Medulla oblongata (tissue), 1 donor: ENCODE measurements around the gene AVPR1A.
"Not testable (repeated sequence)": the region's sequence is repeated elsewhere in the genome, so short reads cannot be mapped to it uniquely, and the experiment has no call there.

Experiments used
- DNase-seq: peaks from one replicate; pipeline ENCODE4 v3.0.0-alpha.2; 2015; ENCODE audit errors: extremely low spot score

Gene AVPR1A

DNA sequence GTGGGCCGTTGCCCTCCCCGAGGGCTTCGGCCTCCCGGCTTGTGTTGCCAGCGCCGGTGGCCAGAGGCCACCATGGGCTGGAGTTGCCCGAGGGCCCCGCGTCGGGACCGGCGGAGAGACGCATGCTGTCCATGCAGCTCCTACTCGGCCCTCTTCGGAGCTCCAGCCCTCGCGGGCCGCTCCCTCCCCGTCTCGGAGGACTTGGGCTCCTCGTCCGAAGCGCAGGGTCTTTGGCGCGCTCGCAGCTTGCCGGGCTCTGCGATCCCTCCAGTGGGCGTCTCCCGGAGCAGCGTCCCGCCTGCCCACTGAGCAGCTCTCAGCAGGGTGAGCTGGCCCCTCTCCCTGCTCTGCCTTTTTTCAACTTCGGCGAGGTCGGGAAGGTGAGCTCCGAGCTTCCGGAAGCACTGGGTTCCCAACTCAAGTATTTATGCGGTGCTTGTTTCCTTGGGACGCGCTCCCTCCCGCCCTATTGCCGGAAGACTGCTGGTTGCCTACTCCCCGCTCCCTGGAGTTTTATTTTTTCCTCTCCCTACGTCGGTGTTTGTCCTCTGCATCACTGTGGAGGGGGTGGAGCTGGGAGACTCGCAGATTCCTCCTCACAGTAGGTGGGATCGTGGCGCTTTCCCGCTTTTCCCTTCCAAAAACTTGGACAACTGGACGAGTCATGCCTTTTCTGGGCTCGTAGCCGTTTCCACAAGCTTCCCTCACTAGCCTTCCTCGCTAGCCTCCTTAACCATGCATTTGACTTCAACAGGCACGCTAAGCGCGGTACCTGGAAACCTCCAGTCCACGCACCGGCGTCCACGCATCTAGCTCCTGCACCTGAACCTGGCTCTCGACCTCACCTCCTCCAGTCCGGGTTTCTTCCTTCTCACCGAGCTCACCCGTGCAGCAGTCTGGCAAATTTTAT is at the start of gene AVPR1A:
TSS of gene AVPR1A (minus strand) at position 489 of the 910 bp plus-strand sequence. CDS start at position 124, 365 bp downstream.
- no peak for DNase-seq

DNA sequence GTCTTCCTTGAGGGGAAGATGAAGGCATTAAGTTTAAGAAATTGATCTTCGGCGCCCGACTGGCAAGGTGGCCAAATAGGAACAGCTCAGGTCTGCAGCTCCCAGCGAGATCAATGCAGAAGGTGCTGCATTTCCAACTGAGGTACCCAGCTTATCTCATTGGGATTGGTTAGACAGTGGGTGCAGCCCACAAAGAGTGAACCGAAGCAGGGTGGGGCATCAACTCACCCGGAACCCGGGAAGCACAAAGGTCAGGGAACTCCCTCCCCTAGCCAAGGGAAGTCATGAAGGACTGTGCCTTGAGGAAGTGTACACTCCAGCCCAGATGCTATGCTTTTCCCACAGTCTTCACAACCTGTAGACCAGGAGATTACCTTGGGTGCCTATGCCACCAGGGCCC is 45.2 kb upstream of the AVPR1A start:
- no peak for DNase-seq

DNA sequence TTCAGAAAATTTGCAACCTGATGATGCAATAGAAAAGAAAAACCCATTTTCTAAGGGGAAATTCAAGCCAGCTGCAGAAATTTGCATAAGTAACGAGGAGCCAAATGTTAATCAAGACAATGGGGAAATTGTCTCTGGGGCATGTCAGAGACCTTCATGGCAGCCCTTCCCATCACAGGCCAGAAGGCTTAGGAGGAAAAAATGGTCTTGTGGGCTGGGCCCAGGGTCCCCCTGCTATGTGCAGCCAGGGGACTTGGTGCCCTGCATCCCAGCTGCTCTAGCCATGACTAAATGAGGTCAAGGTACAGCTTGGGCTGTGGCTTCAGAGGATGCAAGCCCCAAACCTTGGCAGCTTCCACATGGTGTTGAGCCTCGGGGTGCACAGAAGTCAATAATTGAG is 28.2 kb upstream of the AVPR1A start:
- DNase-seq: no peak

DNA sequence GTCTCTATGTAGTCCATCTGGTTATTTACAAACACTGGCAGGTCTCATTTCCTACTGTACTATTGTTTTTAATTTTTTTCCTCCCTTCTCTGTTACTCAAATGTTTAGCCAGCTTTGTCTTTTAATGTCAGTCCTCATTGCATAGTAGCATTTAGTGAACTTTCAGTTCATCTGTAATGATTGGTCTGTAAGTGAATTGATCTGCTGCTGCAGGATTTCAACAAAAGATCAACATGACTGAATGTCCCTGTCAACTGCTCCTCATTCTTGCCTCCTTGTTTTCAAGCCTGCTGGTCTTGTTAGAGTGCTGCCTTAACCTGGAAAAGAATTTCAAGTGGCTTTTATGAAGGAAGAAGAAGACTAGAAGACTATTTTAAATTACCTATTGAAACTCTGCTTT is 19.3 kb upstream of the AVPR1A start:
- no peak for DNase-seq

DNA sequence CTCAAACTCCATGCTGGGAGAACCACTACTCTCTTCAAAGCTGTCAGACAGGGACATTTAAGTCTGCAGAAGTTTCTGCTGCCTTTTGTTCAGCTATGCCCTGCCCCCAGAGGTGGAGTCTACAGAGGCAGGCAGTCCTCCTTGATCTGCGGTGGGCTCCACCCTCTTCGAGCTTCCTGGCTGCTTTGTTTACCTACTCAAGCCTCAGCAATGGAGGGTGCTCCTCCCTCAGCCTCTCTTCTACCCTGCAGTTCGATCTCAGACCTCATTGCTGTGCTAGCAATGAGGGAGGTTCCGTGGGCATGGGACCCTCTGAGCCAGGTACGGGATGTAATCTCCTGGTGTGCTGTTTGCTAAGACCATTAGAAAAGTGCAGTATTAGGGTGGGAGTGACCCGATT is 16.7 kb upstream of the AVPR1A start:
- not testable (repeated sequence) for DNase-seq

DNA sequence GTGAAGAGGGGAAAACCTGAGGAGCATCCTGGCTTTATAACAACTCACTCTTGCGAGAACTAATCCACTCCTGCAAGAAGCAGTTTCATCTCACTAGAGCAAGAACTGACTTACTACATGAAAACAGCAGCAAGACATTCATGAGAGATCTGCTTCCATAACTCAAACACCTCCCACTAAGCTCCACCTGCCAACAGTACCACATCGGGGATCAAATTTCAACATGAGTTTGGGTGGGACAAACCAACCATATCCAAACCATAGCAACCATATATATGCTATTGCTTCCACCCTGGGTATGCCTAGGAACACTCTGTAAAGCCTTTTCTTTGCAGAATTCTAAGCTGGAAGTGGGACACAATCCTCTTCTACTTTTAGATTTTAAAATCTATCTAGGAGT is 13.9 kb upstream of the AVPR1A start:
- DNase-seq: no peak

DNA sequence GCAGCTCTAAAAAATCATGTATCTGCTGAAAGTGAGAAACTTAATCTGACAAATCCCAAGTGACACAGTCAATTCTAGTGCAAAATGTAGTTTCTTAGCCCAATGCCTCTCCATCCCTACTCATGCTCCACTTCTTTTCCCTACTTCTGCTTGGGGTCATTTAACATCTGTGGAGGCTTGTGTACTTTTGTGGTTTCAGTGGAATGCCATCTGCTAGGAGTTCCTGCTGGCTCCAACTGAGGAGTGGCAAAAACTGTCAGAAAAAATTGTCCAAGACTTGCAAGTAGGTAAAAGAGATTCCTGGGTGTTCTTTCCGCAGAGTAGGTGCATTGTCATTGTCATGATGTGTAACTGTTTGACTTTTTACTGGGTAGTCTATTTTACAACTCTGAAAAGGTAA is 12.5 kb upstream of the AVPR1A start:
- no peak for DNase-seq

DNA sequence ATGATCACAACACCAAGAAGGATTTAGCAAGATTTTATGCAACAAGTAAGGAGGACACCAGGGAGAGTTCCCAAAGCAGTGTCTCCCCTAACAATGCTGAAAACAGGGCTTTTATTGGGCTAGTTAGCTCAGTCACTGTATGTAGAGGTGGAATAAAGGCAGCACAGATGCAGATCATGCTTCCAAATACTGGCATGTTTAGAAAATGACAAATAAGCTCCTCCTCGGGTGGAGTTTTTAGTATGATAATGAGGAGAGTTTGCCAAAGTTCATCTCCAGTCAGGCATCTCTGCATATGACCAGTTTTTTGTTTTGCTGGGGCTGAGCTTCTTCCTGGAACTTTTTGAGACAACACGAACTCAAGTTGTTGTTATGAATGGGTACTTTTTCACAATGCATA is 4.4 kb upstream of the AVPR1A start:
- DNase-seq: no peak

DNA sequence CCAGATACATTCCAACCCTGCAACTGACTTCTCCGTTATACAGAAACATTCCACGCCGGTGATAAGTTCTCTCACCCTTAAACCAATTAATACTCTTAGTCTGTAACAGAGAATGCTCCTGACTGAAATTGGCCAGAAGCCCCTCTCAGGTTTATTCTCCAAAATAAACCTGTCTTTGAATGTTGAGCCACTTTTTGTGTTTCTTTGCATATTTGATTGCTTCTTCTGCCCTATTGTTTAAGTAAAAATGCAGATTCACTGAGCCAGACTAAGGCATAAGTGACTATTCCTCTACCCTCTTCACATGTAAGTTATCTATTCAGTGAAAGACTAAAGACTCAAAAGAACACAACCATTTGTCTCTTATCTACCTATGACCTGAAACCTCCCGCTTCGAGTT is 3.6 kb upstream of the AVPR1A start:
- no peak for DNase-seq

DNA sequence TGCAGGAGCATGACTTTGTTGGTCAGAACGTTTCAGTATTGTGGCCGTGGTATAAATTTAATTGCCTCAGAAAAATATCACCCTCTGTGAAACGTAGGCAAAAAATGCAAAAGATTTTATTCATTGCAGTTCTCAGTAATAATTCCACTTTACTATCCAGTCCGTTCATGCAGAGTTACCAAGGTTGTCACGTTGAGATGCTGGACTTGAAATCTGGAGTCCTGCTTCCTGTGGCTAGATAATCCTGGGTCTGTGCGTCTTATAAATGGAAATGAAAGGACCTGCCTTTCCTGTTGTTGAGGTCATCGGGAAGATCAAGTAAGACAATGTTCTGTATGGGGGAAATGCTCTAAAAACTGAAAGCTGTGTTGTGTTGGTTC is 1.3 kb upstream of the AVPR1A start:
- DNase-seq: no peak

DNA sequence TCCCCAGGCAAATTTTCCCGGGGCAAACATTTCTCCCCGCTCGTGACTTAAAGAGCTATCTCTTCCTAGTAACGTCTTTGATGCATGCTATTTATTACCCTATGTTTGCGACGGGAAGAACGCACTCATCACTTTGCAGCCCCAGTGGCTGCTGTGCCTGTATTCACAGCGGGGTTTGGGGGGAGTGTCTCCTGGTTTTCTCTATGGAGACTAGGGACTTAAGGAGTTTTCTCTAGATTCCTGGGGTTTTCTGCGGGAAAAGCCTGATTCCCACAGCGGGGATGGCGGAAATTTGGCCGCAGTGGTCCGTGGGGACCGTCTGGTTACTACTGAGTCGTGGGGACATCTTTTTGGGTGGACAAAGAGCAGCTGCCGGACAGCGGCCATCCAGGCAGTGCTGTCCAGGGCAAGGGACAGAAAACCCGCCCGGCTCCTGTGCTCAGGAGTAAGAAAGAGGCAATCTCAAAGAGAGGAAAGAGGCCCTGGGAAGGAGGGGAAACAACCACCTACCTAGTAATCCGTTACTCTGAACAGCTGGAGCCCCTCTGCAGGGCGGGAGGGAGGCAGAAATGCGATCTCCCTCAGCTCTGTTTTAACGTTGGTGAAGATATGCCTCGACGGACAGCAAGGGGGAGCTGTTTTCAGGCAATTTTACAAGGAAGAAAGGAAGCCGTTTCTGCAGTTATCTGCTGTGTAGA is 771 bp upstream of the AVPR1A start:
- DNase-seq: peak; percentile 33

DNA sequence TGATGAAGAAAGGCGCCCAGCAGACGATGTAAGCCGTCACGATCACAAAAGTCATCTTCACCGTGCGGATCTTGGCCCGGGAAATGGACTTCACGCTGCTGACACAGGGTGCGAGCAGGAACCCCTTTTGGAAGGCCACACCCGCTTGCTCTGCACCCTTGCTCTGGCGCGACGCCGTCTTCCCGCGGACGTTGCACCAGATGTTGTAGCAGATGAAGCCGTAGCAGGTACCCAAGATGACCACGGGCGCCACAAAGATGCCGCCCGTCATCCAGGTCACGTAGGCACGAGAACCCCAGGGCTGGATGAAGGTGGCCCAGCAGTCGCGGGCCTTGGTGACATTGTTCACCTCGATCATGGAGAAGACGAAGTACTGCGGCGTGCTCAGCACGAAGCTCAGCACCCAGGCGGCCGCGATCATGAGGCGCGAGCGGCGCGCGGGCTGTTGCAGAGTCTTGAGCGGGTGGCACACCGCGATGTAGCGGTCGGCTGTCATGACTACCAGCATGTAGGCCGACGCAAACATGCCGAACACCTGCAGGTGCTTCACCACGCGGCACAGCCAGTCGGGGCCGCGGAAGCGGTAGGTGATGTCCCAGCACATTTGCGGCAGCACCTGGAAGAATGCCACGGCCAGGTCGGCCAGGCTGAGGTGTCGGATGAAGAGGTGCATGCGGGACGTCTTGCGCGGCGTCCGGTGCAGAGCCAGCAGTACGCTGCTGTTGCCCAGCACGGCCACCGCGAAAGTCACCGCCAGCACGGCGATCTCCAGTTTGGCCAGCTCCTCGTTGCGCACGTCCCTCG is 890 bp downstream of the AVPR1A start:
- DNase-seq: no peak

DNA sequence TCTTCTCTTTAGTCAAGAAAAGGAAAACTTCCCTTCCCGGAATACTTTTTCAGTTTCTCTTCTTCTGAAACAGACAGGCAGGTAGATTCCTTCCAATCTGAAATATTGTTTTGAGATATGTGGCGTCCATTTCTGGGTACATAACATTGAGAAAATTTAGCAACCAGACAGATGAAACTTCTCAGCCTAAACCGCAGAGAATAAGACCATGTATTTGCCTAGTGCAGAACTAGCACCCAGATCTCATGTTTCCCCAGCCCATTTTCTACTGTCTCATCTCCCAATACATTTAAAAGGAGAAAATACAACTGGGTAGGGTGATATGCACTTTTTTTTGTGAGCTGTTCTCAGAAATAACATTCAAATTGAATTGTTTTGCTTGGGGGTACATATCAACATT is 6.4 kb downstream of the AVPR1A start:
- DNase-seq: no peak

DNA sequence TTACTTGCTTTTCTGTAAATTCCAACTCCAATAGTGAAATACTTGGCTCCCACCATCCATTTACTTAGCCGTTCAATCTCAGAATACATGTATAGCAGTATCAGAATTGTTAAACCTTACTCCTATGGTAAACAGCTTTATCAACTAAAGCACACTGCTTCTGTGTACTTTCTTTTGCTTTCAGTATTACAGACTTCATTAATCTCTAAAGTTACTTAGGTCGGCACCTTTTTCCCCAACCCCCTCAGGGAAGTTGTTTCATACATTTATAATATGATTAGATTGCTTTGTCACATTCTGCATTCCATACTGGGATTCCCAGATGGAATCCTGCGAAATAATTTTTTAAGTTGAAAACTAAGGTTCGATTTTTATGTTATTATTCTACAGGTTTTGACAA is 12.5 kb downstream of the AVPR1A start:
- DNase-seq: no peak

DNA sequence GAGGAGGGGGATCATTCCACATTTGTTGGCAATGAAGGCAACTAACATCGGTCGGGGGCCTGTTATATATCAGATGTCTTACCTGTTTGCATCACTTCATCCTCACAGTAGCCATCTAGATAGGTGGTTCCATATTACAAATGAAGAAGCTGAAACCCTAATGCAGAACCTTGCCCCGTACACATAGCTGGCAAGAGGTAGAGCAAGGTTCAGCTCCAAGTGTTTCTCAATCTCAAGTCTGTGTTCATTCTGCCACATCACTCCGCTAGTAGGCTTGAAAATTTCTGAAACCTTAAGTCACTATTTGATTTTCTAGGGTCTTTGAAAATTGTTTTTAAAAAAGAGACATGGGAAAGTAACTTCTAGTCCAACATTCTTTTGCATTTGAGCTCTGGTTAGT is 17.0 kb downstream of the AVPR1A start:
- no peak for DNase-seq

DNA sequence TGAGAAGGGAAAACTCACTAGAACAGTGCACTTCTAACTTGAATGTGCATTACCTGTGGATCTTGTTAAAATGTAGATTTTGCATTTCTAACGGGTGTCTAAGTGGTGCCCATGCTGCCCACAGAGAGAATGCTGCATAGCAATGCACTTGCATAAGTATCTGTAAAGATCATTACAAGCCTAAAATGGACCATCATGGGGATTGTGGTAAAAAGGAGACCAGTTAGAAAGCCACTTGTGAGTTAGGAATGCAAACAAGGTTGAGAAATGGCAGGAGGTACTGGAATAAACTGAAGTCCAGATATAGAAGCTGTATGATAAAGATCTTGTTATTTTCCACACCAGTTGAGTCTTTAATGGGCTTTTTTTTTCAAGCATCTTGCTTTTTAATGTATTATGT is 18.8 kb downstream of the AVPR1A start:
- DNase-seq: no peak

DNA sequence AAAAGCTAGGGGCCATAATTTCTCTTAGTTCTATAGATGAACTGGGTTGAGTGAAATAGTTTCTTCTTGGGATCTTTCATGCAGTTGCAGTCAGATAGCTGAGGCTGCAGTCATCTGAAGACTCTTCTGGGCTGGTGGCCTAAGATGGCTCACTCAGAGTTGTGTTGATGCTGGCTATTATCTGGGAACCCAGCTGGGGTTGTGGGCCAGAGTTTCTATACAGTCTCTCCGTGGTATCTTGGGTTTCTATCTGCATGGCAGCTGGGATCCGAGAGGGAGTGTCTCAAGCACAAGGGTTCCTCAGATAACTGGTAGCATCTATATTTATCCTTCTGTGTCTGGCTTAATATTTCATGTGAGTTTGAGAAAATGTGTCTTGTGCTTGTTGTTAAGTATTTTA is 21.1 kb downstream of the AVPR1A start:
- DNase-seq: no peak

DNA sequence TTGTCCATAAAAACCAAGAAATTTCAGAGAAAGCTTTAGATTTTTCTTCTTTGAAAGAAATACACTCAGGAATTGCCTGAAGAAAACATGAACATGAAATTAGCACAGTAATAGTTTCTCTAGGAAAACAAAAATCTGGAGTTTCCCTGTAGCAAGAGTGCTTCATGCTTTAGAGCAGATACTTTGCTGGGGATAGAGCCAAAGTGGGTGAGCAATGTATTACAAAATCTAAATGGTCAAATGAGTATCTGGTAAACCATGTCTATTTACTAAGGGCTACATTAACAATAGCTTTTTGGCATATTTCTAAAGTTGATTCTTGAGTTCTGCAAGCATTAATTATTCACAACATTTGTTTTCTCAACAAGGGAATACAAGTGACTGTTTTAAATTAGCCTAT is 26.2 kb downstream of the AVPR1A start:
- DNase-seq: no peak

DNA sequence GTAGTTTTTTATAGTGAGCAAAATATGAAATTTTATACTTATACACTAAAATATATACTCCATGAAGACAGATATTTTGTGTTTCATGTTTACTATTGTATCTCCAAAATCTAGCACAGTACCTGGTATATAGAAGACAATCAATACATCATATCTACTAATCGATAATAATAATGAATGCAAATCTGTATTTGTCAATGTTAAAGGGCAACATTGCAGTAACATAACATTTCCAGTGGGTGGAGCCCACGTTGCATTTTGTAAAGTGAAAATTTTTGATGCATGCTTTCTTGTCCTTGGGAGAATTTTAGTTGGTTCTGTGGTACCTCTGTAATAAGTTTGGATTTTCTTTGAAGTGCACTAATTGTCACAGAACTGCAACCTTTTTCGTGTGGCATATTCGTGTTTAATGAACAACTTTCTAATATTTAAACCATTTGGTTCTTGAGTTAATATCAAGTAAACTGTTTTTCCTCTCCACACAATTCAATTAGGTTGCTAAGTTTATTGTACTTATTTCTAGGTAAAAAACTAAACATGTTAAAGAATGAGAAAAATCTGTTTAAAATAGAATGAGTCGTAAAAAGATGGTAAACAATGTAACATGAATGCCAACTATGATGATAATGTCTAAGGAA is 47.4 kb downstream of the AVPR1A start:
- peak; percentile 17 for DNase-seq

DNA sequence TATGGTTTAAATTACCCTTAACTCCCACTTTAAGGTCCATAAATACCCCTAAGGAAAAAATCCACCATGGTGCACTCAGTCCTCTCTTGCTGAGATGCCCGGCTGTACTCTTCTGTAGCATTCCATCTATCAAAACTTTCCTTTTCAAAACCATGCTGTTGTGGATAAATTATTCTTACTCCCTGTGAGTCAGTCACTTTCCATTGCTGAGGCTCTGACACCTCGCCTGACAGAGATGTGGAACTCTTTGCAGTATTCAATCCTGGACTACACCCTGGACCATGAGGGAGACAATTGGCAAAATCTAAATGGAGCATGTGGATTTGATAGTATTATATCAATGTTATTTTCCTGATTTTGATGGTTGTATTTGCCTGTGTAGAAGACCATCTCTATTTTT is 49.1 kb downstream of the AVPR1A start:
- DNase-seq: no peak

DNA sequence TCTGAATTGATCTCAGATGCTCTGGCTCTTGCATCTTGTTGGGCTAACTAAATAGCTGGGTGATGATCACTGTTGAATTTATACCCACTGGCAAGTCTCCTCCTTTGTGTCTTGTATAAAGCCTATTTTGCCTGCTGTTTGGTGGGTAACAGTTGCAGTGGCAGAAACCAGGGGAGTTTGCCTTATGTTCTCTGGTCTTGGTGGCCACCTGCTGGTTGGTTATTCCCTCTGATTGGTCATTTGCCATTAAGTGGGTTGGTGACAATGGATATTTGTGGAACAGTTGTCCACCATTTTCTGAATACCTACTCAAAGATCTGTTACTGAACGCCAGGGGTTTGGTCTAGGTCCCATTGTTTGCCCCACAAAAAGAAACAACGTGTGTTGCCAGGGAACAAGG is 52.1 kb downstream of the AVPR1A start:
- DNase-seq: no peak
